ENCODE results near the gene TRRAP.

DNA sequence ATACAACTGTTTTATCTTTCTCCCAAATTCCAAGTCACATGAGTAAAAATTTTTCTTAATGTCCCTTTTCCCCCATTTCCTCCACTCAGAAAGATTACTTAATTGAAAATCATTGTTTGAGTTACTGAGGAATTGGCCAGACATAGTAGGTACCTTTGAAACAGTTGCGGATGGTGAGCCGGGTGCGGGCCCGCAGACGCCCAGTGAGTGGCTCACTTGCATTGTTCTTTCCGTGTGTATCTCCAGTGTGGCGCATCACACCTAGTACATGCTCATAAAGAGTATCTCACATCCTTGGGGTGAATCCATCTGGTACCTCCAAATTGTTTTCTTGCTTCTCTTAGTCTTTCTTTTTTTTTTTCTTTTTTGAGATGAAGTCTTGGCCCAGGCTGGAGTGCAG is 14.3 kb downstream of the TRRAP start:
- TF ChIP-seq, protein P1, sequence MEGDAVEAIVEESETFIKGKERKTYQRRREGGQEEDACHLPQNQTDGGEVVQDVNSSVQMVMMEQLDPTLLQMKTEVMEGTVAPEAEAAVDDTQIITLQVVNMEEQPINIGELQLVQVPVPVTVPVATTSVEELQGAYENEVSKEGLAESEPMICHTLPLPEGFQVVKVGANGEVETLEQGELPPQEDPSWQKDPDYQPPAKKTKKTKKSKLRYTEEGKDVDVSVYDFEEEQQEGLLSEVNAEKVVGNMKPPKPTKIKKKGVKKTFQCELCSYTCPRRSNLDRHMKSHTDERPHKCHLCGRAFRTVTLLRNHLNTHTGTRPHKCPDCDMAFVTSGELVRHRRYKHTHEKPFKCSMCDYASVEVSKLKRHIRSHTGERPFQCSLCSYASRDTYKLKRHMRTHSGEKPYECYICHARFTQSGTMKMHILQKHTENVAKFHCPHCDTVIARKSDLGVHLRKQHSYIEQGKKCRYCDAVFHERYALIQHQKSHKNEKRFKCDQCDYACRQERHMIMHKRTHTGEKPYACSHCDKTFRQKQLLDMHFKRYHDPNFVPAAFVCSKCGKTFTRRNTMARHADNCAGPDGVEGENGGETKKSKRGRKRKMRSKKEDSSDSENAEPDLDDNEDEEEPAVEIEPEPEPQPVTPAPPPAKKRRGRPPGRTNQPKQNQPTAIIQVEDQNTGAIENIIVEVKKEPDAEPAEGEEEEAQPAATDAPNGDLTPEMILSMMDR (conservative IDR thresholded peaks at IDR 0.05; ENCODE audit: low read depth in 2 of 2) = no peak
- TF ChIP-seq EZH2 (IDR thresholded peaks at IDR 0.05; ENCODE audit: low read depth, unreplicated experiment) = no peak
- no peak for TF ChIP-seq CREB1 (CRISPR knock-in tag; IDR thresholded peaks at IDR 0.05; ENCODE audit: low read depth)
- TF ChIP-seq POLR2AphosphoS5 (IDR thresholded peaks at IDR 0.05; ENCODE audit: low read depth) = no peak
- TF ChIP-seq, protein P2, sequence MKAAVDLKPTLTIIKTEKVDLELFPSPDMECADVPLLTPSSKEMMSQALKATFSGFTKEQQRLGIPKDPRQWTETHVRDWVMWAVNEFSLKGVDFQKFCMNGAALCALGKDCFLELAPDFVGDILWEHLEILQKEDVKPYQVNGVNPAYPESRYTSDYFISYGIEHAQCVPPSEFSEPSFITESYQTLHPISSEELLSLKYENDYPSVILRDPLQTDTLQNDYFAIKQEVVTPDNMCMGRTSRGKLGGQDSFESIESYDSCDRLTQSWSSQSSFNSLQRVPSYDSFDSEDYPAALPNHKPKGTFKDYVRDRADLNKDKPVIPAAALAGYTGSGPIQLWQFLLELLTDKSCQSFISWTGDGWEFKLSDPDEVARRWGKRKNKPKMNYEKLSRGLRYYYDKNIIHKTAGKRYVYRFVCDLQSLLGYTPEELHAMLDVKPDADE (IDR thresholded peaks at IDR 0.05) = no peak
- TF ChIP-seq, protein P3, sequence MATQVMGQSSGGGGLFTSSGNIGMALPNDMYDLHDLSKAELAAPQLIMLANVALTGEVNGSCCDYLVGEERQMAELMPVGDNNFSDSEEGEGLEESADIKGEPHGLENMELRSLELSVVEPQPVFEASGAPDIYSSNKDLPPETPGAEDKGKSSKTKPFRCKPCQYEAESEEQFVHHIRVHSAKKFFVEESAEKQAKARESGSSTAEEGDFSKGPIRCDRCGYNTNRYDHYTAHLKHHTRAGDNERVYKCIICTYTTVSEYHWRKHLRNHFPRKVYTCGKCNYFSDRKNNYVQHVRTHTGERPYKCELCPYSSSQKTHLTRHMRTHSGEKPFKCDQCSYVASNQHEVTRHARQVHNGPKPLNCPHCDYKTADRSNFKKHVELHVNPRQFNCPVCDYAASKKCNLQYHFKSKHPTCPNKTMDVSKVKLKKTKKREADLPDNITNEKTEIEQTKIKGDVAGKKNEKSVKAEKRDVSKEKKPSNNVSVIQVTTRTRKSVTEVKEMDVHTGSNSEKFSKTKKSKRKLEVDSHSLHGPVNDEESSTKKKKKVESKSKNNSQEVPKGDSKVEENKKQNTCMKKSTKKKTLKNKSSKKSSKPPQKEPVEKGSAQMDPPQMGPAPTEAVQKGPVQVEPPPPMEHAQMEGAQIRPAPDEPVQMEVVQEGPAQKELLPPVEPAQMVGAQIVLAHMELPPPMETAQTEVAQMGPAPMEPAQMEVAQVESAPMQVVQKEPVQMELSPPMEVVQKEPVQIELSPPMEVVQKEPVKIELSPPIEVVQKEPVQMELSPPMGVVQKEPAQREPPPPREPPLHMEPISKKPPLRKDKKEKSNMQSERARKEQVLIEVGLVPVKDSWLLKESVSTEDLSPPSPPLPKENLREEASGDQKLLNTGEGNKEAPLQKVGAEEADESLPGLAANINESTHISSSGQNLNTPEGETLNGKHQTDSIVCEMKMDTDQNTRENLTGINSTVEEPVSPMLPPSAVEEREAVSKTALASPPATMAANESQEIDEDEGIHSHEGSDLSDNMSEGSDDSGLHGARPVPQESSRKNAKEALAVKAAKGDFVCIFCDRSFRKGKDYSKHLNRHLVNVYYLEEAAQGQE (IDR thresholded peaks at IDR 0.05; ENCODE audit: unreplicated experiment) = no peak
- TF ChIP-seq EZH2phosphoT487 (IDR thresholded peaks at IDR 0.05; ENCODE audit: unreplicated experiment) = no peak
- TF ChIP-seq JUNB (IDR thresholded peaks at IDR 0.05; ENCODE audit: unreplicated experiment) = no peak
- TF ChIP-seq ZNF331 (CRISPR knock-in tag; IDR thresholded peaks at IDR 0.05; ENCODE audit: low read depth) = no peak
- TF ChIP-seq STAT1 (IDR thresholded peaks at IDR 0.05; ENCODE audit: unreplicated experiment) = no peak

Data from GM23338 (cell line).